Breast epithelium (tissue), 4 donors: ENCODE results near the gene YIPF1. TPM values are rescaled to one million over a fixed set of nuclear protein-coding genes. Genes with fewer than 3 reads are reported as not detected.

ENCODE experiments used
- DNase-seq, 2 donors: peaks; one replicate each; pipeline ENCODE4 v3.0.0-alpha.2; 2019; ENCODE audit warnings: low spot score in 2 of 2
- H3K27ac ChIP-seq, 2 donors: fragments of 200-600 bp; sonication (generic) in 1 of 2; one replicate each; pipeline ENCODE4 v1.5.1; 2016 to 2019; ENCODE audit warnings: mild to moderate bottlenecking in 1 of 2
- H3K27me3 ChIP-seq, 2 donors: fragments of 200-600 bp; sonication (generic) in 1 of 2; one replicate each; pipeline versions ENCODE4 v1.5.1 to v1.6.0; 2017 to 2019; ENCODE audit warnings: control low read depth in 1 of 2, mild to moderate bottlenecking in 1 of 2
- H3K36me3 ChIP-seq: fragments of 200-600 bp; one replicate; pipeline ENCODE4 v1.5.1; 2019
- H3K4me1 ChIP-seq, 2 donors: fragments of 200-600 bp; sonication (generic); one replicate each; pipeline ENCODE4 v1.5.1; 2016 to 2019; ENCODE audit warnings: control low read depth in 1 of 2
- H3K4me3 ChIP-seq, 3 donors: fragments of 200-600 bp; sonication (generic); 1 replicate in 2 of 3; 2 replicates in 1 of 3; pipeline ENCODE4 v1.5.1; 2016 to 2019; ENCODE audit warnings: mild to moderate bottlenecking in 3 of 3, moderate library complexity in 2 of 3
- H3K9me3 ChIP-seq, 2 donors: fragments of 200-600 bp; sonication (generic) in 1 of 2; one replicate each; pipeline ENCODE4 v1.5.1; 2016 to 2019; ENCODE audit warnings: control low read depth in 1 of 2
- POLR2A ChIP-seq: fragments of 450-650 bp; IDR thresholded peaks from one replicate; pipeline ENCODE4 v1.6.1; 2016; ENCODE audit warnings: antibody characterized with exemption, mild to moderate bottlenecking, moderate library complexity
- POLR2AphosphoS5 ChIP-seq, 3 donors: sonication (generic); formaldehyde crosslinking; IDR thresholded peaks; one replicate each; pipeline ENCODE4 v1.6.1; 2017; ENCODE audit warnings: antibody characterized with exemption in 3 of 3
- intact Hi-C: fragments of 100-400 bp; cut with DNase I; formaldehyde crosslinking; loops from one replicate; pipeline ENCODE4 v1.15.1; 2023; ENCODE audit warnings: low total_unique reads
- total RNA-seq, 3 donors: library from RNA; depleted of rRNA; stranded (reverse); fragments of >200 nt; gene quantifications; one replicate each; pipeline ENCODE4 v1.1.0, GENCODE V29; 2016
- TF ChIP-seq, protein P1 (sequence below), 3 donors: fragments of 450-650 bp; IDR thresholded peaks; one replicate each; pipeline ENCODE4 v1.5.1; 2016 to 2017; ENCODE audit warnings: antibody characterized with exemption in 3 of 3, mild to moderate bottlenecking in 3 of 3, moderate library complexity in 3 of 3

YIPF1 gene
- 10 to 100 TPM; 21.3 to 43.6 (median 40.7) TPM for total RNA-seq

DNA sequence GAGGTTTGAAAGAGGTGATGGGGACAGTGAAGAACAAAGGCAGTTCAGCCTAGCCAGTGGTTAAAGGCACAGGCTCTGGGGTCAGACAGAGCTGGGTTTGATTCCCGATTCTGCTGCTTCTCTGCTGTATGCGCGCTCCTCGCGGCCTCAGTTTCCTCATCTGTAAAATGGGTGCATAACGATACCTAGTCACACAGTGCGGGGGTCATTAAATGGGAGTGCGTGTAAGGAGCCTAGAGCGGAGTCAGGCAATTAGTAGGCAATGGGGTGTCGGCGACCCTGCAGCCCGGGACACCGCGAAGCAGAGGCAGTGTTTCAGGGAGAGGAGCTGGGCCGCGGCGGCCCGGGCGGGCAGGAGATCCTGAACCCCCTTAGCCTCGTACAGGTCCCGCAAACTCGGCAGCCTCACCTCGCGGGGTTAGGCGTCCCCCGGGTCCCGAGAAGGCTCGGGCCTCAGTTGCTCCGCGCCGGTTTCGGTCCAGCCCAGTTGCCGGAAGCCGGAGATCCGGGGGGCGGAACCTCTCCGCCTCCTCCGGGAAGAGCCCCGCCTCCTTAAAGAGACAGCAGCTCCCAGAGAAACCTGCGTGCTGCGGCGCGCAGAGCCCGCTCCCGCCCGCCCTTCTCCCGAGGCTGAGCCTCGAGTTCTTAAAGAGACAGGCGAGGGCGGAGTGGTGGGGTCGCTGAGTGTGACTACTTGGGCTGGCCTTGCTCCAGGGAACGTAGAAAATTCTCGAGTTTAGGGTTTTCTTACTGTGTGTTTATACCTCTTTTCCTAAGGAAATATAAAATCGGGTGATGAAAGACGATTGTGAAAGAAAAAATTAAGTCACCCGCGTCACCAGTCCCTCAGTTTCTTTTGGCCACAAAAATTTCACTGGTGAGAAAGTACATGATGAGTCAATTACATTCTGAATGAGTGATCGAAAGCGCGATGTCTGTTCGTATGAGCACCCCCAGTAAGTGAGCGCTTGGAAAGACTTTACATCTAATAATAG, at the start of gene YIPF1:
Gene YIPF1, minus strand, starts transcription at position 494 of the 995 bp plus-strand sequence. CDS start 860 bp downstream, outside the sequence.
- Histone ChIP-seq H3K4me3 (peak within 1 kb of the TSS; percentile 73 to 94 (median 89)), H3K9me3 (no peaks in the 10 kb centered on the region), H3K27me3 (no peaks in the 10 kb centered on the region), H3K27ac (peak within 1 kb of the TSS; percentile 86), H3K4me1 (peaks cover 0 to 4% of the 10 kb centered on the region in 2 donors), H3K36me3 (no peaks in the 10 kb centered on the region)
- DNase-seq, result peak; percentile 86 to 89
- TF ChIP-seq POLR2AphosphoS5 (IDR thresholded peaks at IDR 0.05) (peak; percentile 29 to 69 (median 40)), POLR2A (no peak)
- intact Hi-C loops, result loop anchor here (2.0 kb wide), 1 partner anchor 57 kb away; the partner anchor contains the start of gene LRRC42

- intact Hi-C loops, result no loop called here
- Histone ChIP-seq H3K36me3 (no peaks in the 10 kb centered on the region), H3K4me3 (no peak overlapping the region), H3K27ac (no peak overlapping the region), H3K9me3 (no peaks in the 10 kb centered on the region), H3K27me3 (no peaks in the 10 kb centered on the region), H3K4me1 (no peaks in the 10 kb centered on the region)
- TF ChIP-seq POLR2A, result no peak
- TF ChIP-seq, protein P1, sequence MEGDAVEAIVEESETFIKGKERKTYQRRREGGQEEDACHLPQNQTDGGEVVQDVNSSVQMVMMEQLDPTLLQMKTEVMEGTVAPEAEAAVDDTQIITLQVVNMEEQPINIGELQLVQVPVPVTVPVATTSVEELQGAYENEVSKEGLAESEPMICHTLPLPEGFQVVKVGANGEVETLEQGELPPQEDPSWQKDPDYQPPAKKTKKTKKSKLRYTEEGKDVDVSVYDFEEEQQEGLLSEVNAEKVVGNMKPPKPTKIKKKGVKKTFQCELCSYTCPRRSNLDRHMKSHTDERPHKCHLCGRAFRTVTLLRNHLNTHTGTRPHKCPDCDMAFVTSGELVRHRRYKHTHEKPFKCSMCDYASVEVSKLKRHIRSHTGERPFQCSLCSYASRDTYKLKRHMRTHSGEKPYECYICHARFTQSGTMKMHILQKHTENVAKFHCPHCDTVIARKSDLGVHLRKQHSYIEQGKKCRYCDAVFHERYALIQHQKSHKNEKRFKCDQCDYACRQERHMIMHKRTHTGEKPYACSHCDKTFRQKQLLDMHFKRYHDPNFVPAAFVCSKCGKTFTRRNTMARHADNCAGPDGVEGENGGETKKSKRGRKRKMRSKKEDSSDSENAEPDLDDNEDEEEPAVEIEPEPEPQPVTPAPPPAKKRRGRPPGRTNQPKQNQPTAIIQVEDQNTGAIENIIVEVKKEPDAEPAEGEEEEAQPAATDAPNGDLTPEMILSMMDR (IDR thresholded peaks at IDR 0.05), result no peak
- no peak for TF ChIP-seq POLR2AphosphoS5 (IDR thresholded peaks at IDR 0.05)
- DNase-seq, result no peak
These were observed 48.7 kb upstream of the YIPF1 start for GRCh38 chr1:53938136-53938830.

GRCh38 chr1:53936430-53936829, 46.8 kb upstream of the YIPF1 start:
- TF ChIP-seq POLR2A (no peak), POLR2AphosphoS5 (IDR thresholded peaks at IDR 0.05) (no peak)
- TF ChIP-seq, protein P1 (IDR thresholded peaks at IDR 0.05), result no peak
- no peak overlapping the region for H3K4me3 ChIP-seq
- DNase-seq, result no peak
- intact Hi-C loops, result no loop called here
- H3K36me3 ChIP-seq, result no peaks in the 10 kb centered on the region
- H3K27me3 ChIP-seq, result no peaks in the 10 kb centered on the region
- no peak overlapping the region for H3K27ac ChIP-seq
- H3K9me3 ChIP-seq, result no peaks in the 10 kb centered on the region
- no peaks in the 10 kb centered on the region for H3K4me1 ChIP-seq

DNA sequence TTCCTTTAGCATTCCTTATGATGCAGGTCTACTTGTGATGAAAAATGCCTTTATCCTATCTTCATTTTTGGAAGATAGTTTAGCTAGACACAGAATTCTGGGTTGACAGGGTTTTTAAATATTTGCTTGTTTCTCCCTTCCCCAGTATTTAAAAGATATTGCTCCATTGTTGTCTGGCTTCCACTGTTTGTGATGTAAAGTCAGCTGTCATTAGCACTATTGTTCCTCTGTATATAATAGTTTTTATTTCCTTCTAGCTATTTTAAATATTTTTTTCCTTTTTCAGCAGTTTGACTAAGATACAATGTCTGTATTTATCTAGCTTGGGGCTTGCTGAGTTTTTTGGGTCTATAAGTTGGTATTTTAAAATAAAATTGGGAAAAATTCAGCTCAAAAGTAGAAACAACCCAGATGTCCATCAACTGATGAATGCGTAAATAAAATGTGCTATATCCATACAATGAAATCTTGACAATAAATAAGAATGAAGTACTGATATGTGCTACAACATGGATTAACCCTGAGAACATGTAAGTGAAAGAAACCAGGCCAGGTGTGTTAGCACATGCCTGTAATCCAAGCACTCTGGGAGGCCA, 44.7 kb upstream of the YIPF1 start:
- no peak for DNase-seq

DNA sequence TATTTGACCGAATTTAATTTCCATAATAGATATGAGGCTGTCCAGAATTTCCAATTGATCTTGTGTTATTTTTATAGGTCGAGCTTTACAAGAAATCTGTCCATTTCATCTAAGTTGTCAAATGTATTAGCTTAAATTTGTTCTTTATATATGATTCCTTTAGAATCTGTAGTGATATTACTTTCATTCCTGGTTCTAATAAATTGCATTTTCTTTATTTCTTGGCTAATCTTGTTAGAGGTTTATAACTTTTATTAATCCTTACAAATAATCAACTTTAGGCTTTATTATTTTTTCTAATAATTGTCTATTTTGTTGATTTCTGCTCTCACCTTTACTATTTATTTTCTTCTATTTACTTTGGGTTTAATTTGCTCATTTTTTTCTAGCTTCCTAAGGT, 41.9 kb upstream of the YIPF1 start:
- Histone ChIP-seq H3K36me3 (no peaks in the 10 kb centered on the region), H3K4me3 (no peak overlapping the region), H3K27me3 (no peaks in the 10 kb centered on the region), H3K27ac (no peak overlapping the region), H3K4me1 (no peaks in the 10 kb centered on the region), H3K9me3 (no peaks in the 10 kb centered on the region)
- TF ChIP-seq POLR2A, result no peak
- TF ChIP-seq, protein P1 (IDR thresholded peaks at IDR 0.05), result no peak
- no peak for TF ChIP-seq POLR2AphosphoS5 (IDR thresholded peaks at IDR 0.05)
- intact Hi-C loops, result no loop called here
- no peak for DNase-seq

More for the DNA sequence above, 44.7 kb upstream of the YIPF1 start:
- H3K4me3 ChIP-seq, result no peak overlapping the region
- H3K9me3 ChIP-seq, result no peaks in the 10 kb centered on the region
- H3K36me3 ChIP-seq, result no peaks in the 10 kb centered on the region
- no peak overlapping the region for H3K27ac ChIP-seq
- TF ChIP-seq POLR2AphosphoS5 (IDR thresholded peaks at IDR 0.05) (no peak), POLR2A (no peak)
- TF ChIP-seq, protein P1 (IDR thresholded peaks at IDR 0.05), result no peak
- no peaks in the 10 kb centered on the region for H3K4me1 ChIP-seq
- no peaks in the 10 kb centered on the region for H3K27me3 ChIP-seq
- intact Hi-C loops, result no loop called here
